IgD-negative memory B cell (primary cell): ENCODE results near the gene ZNF770. TPM values are rescaled to one million over a fixed set of nuclear protein-coding genes. Genes with fewer than 3 reads are reported as not detected.
"Not testable (repeated sequence)": the region's sequence is repeated elsewhere in the genome, so short reads cannot be mapped to it uniquely, and the experiment has no call there.

Experiments
- H3K27ac Mint-ChIP-seq, 3 donors: one replicate each; pipeline ENCODE4 v1.8.0; 2020 to 2022; ENCODE audit warnings: mild to moderate bottlenecking in 3 of 3, mixed read lengths in 3 of 3, moderate library complexity in 1 of 3
- H3K27me3 Mint-ChIP-seq: one replicate; pipeline ENCODE4 v1.8.0; 2021; ENCODE audit warnings: mixed read lengths
- H3K36me3 Mint-ChIP-seq: one replicate; pipeline ENCODE4 v1.8.0; 2020; ENCODE audit warnings: mild to moderate bottlenecking, mixed read lengths
- H3K4me1 Mint-ChIP-seq, 3 donors: one replicate each; pipeline ENCODE4 v1.8.0; 2020 to 2022; ENCODE audit warnings: mixed read lengths in 3 of 3, mild to moderate bottlenecking in 1 of 3
- H3K4me3 Mint-ChIP-seq, 4 donors: one replicate each; pipeline ENCODE4 v1.8.0; 2020 to 2022; ENCODE audit warnings: mild to moderate bottlenecking in 4 of 4, mixed read lengths in 4 of 4, moderate library complexity in 3 of 4
- H3K9me3 Mint-ChIP-seq, 3 donors: one replicate each; pipeline ENCODE4 v1.8.0; 2020 to 2021; ENCODE audit warnings: mixed read lengths in 3 of 3, mild to moderate bottlenecking in 1 of 3
- polyA plus RNA-seq: library from polyadenylated mRNA; unstranded; fragments of 300-500 nt; fragmentation: Illumina TruSeq; gene quantifications from one replicate; pipeline ENCODE4 v1.2.3, GENCODE V29; 2021

The ZNF770 gene
- polyA plus RNA-seq, 1 donor from 2014 or later, result 105 TPM

GRCh38 chr15:34993412-34993811 lies 5.3 kb upstream of the ZNF770 start:
- Mint-ChIP-seq H3K9me3 (no peaks in the 10 kb centered on the region), H3K27me3 (no peaks in the 10 kb centered on the region), H3K4me3 (no peak overlapping the region), H3K27ac (no peak overlapping the region), H3K4me1 (peaks cover 0 to 17% (median 9%) of the 10 kb centered on the region in 3 donors), H3K36me3 (peaks cover 2% of the 10 kb centered on the region)

DNA sequence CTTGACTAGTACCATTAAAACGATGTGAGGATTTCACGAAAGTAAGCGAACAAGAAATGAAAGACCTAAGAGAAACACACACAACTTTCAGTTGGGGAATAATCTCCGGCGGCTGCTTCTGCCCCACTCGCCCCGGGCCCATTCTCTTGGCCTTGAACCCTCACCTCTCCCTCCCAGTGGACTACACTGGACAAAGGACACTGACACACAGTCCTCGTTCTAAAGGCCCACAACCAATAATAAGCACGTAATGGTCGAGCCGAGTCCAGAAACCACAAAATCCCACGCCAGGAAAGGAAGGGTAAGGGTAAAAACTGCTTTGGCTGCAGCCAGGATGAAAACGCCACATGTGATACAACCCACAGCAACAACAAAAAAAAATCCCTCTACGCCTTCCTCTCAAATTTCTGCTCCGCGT lies 469 bp downstream of the ZNF770 start:
- Mint-ChIP-seq H3K4me1 (peaks cover 6 to 34% (median 27%) of the 10 kb centered on the region in 3 donors), H3K27ac (peak overlapping the region; percentile 98 to 100 (median 99)), H3K27me3 (no peaks in the 10 kb centered on the region), H3K9me3 (no peaks in the 10 kb centered on the region), H3K36me3 (peaks cover 2% of the 10 kb centered on the region), H3K4me3 (peak overlapping the region; percentile 97 to 99 (median 99))

DNA sequence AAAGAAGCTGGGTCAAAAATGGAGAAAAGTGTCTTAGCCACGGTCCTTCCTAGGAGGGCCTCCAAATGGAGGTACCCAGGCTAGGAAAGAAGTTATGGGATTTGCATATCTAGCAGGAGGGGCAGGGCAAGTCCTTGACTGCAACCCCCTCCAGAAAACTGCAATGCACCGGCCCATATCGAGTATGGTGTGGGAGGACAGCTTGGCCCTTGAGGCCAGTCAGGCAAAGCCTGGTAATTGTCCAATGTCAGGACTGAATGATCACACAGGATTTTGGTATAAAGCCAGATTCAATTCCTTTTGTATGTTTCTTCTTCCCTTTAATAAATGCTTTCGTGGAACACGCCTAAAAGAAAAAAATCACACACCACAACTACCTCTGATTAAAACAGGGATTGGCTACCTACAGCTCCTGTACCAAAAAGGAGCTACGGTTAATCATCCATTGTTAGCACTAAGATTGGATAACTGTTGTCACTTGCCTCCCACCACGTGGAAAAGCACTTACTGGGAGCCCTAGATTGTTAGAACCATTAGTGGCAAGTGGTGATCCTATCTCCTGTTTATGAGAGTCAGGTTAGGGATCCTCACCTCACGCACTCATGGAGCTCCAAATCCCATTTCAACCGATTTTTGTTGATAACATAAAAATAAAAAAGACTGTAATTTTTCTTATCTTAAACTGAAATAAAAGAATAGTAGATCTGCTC lies 1.2 kb downstream of the ZNF770 start:
- H3K27me3 Mint-ChIP-seq, result no peaks in the 10 kb centered on the region
- peaks cover 2% of the 10 kb centered on the region for H3K36me3 Mint-ChIP-seq
- H3K4me3 Mint-ChIP-seq, result peak overlapping the region; percentile 97 to 99 (median 99)
- peak overlapping the region; percentile 98 to 100 (median 99) for H3K27ac Mint-ChIP-seq
- H3K4me1 Mint-ChIP-seq, result peaks cover 6 to 37% (median 27%) of the 10 kb centered on the region in 3 donors
- H3K9me3 Mint-ChIP-seq, result no peaks in the 10 kb centered on the region

DNA sequence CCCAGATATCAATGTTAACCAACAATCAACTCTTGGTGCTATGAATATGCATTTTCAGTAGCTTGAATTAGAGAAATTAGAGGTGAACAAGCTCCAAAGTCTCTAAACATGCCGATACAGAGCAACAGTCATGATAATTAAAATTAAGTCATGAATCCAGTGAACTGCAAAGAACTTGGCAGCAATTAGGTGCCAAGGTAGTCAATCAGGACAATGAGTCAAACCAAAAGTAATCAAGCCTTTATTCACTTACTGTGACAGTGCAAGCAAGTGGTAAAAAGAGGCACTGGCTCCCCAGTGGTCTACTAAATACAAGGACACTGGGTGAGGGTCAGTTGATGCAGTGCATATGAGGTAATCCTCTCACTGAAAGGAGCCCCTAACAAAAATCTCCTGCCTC lies 1.8 kb downstream of the ZNF770 start:
- H3K4me3 Mint-ChIP-seq, result peak overlapping the region; percentile 97 to 99 (median 99)

DNA sequence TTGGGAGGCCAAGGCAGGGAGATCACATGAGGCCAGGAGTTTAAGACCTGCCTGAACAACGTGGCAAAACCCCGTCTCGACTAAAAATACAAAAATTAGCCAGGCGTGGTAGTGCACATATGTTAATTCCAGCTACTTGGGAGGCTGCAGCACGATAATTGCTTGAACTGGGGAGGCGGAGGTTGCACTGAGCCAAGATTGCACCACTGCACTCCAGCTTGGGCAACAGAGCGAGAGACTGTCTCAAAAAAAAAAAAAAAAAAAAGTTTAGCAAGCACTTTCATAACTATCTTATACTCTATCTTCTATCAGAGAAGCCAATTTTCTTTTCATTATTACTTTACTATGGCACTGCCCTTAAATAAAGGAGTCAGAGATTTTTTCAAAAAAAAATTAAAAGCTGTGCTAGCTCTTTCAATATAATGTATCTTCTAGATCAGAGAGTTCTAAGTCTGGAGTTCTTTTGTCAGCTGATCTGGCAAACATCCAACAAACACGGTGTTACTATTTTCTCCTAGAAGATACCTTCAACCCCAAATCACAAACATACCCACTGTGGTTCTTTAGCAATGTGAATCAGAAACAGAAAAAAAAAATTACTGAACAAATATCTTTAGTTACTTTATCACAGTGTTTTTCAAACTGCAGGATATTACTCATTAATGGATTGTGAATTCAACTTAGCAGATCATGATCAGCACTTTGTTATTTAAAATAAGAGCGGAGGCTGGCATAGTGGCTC lies 3.0 kb downstream of the ZNF770 start:
- Mint-ChIP-seq H3K4me1 (peaks cover 6 to 40% (median 26%) of the 10 kb centered on the region in 3 donors), H3K9me3 (no peaks in the 10 kb centered on the region), H3K4me3 (peak overlapping the region in 3 of 4 donors; percentile 7 to 97 (median 12)), H3K27me3 (no peaks in the 10 kb centered on the region), H3K27ac (peak overlapping the region in 2 of 3 donors; percentile 73 to 80), H3K36me3 (peaks cover 2% of the 10 kb centered on the region)

More for the DNA sequence above, 1.8 kb downstream of the ZNF770 start:
- Mint-ChIP-seq H3K9me3 (no peaks in the 10 kb centered on the region), H3K4me1 (peaks cover 6 to 40% (median 27%) of the 10 kb centered on the region in 3 donors), H3K27ac (peak overlapping the region; percentile 27 to 98 (median 73)), H3K27me3 (no peaks in the 10 kb centered on the region), H3K36me3 (peaks cover 3% of the 10 kb centered on the region)

DNA sequence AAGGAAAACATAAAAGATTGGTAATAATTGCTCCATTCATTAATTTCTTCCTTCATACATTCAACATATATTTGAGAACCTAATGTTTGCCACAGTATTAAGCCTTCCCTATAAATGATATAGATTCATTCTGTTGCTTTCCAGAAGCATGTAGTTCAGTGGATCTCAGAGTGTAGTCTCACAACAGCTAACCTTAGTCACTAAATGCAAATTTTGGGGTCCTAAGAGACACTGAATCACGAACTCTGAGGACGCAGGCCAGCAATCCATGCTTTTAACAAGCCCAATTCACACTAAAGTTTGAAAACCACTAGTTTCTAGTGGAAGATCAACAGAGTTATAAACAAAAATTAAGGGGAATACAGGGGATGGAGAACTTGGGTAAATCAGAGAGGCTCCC lies 11.3 kb downstream of the ZNF770 start:
- peaks cover 0 to 10% (median 0%) of the 10 kb centered on the region in 3 donors for H3K4me1 Mint-ChIP-seq
- peak overlapping the region in 1 of 3 donors; percentile 80 for H3K27ac Mint-ChIP-seq
- H3K36me3 Mint-ChIP-seq, result peaks cover 4% of the 10 kb centered on the region
- H3K27me3 Mint-ChIP-seq, result no peaks in the 10 kb centered on the region
- H3K4me3 Mint-ChIP-seq, result no peak overlapping the region
- no peaks in the 10 kb centered on the region for H3K9me3 Mint-ChIP-seq

DNA sequence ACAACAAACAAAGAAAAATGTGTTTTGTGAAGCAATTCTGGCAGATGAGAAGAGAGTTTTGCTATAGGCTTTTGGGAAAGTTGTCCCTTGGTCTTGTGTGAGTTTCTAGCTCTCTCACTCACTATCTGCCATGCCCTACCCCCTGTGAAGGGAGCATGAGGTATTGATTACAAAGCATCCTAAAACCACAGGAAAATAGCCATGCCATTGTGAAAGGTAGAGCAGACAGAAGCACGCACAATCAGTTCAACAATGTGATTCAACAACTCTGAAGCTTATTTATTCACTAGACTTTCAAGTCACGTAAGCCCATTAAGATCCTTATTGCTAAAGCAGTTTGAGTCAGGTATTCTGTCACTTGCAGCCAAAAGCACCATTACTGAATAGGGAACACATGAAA lies 12.0 kb downstream of the ZNF770 start:
- Mint-ChIP-seq H3K4me1 (peaks cover 0 to 8% (median 0%) of the 10 kb centered on the region in 3 donors), H3K4me3 (no peak overlapping the region), H3K36me3 (peaks cover 2% of the 10 kb centered on the region), H3K9me3 (no peaks in the 10 kb centered on the region), H3K27ac (peak overlapping the region in 1 of 3 donors; percentile 5), H3K27me3 (no peaks in the 10 kb centered on the region)

DNA sequence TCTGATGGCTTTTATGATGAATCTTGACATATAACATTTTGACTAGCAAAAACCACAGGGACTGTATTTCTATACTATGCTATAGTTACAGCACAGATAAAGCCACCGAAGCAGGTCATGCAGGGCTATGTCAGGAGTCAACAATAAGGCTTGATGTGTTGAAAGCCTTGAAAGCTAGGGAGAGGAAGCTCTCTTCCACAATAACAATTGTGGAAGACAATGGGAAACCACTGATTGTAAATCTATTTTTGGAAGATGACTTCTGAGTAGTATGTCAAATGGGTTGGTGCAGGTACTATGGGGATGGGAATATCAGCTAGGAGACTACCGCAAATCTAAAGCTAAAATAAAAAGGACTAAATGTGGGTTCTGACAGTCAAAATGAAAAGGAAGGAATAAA lies 14.6 kb downstream of the ZNF770 start:
- H3K4me3 Mint-ChIP-seq, result peak overlapping the region in 1 of 4 donors; percentile 48
- H3K27ac Mint-ChIP-seq, result peak overlapping the region in 1 of 3 donors; percentile 2
- no peaks in the 10 kb centered on the region for H3K9me3 Mint-ChIP-seq
- H3K36me3 Mint-ChIP-seq, result peaks cover 2% of the 10 kb centered on the region
- peaks cover 10 to 23% (median 15%) of the 10 kb centered on the region in 3 donors for H3K4me1 Mint-ChIP-seq
- H3K27me3 Mint-ChIP-seq, result no peaks in the 10 kb centered on the region

DNA sequence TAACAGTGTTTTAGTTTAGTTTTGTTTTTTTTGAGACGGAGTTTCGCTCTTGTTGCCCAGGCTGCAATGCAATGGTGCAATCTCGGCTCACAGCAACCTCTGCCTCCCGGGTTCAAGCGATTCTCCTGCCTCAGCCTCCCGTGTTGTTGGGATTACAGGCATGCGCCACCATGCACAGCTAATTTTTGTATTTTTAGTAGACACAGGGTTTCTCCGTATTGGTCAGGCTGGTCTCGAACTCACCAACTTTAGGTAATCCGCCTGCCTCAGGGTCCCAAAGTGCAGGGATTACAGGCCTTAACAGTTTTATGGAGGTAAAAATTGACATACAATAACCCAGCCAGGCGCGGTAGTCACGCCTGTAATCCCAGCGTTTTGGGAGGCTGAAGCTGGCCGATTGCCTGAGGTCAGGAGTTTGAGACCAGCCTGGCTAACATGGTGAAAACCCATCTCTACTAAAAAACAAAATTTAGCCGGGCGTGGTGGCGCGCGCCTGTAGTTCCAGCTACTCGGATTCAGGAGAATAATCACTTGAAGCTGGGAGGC lies 17.9 kb downstream of the ZNF770 start:
- Mint-ChIP-seq H3K4me3 (peak overlapping the region; percentile 97 to 100 (median 98)), H3K27ac (peak overlapping the region; percentile 85 to 97 (median 96)), H3K4me1 (peaks cover 27 to 36% (median 34%) of the 10 kb centered on the region in 3 donors)
- not testable (repeated sequence) for H3K36me3 Mint-ChIP-seq, H3K27me3 Mint-ChIP-seq, H3K9me3 Mint-ChIP-seq

DNA sequence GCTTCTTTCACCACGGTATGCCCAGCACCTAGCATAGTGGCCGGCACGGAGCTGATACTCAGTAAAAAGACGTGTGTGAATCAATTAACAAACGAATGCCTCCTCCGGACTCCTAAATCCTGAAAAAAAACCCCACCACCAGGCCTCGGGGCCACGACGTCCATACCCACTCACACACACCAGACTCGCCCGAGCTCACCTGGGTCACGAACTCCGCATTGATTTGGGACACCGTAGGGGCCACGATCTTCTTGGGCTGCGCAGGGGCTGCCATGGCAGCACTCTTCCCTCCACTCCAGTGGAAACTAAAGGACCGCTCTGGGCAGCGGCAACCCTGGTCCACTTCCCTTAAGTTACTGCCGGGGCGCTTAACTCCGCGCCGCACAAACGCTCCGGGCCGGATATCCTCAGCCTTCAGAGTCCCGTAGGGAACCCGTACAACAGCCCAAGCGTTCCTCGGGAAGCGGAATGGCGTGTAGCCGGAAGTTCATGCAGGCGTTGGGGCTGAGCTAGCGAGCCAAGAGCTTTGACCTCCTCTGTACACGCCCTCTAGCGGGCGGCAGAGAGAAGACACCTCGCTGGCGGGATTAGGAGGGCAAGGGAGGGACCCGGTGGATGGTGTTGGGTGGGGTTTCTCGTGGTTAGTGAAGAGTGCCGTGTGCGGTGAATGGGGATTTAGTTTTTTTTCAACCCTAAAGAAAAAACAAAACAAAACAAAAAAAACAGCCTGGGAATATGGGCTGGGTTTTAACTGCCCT lies 18.6 kb downstream of the ZNF770 start, which contains the start of gene AQR:
TSS of gene AQR (minus strand) at position 403 of the 758 bp plus-strand sequence. CDS start at position 274, 129 bp downstream.
- Mint-ChIP-seq H3K27me3 (no peaks in the 10 kb centered on the region), H3K4me3 (peak within 1 kb of the TSS; percentile 97 to 100 (median 98)), H3K27ac (peak within 1 kb of the TSS; percentile 85 to 97 (median 96)), H3K9me3 (no peaks in the 10 kb centered on the region), H3K36me3 (peaks cover 4% of the 10 kb centered on the region), H3K4me1 (peaks cover 29 to 36% (median 34%) of the 10 kb centered on the region in 3 donors)

DNA sequence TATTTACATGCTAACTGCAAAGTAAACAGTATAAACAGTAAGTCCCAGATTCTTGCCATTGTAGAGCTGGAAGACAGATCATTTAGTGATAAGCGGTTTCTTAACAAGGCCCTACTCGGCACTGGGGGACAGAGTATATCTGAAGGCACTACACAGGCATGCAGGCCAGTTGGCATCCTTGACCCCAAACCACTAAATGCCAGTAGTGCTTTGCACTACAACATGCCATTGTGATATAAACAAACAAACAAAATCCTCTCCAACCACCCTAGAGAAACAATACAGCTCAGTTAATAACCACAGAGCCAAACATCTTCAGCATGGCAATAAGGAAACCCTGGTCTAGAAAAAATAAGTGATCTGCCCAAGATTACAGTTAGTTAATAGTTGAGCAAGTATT lies 23.8 kb downstream of the ZNF770 start:
- Mint-ChIP-seq H3K27ac (no peak overlapping the region), H3K36me3 (peaks cover 4% of the 10 kb centered on the region), H3K9me3 (no peaks in the 10 kb centered on the region), H3K4me1 (peaks cover 27 to 29% (median 29%) of the 10 kb centered on the region in 3 donors), H3K4me3 (no peak overlapping the region), H3K27me3 (no peaks in the 10 kb centered on the region)

GRCh38 chr15:34953851-34954250 lies 34.2 kb downstream of the ZNF770 start:
- peak overlapping the region in 1 of 4 donors; percentile 60 for H3K4me3 Mint-ChIP-seq
- no peak overlapping the region for H3K27ac Mint-ChIP-seq
- no peaks in the 10 kb centered on the region for H3K27me3 Mint-ChIP-seq
- H3K4me1 Mint-ChIP-seq, result peaks cover 0 to 3% (median 2%) of the 10 kb centered on the region in 3 donors
- H3K36me3 Mint-ChIP-seq, result peaks cover 5% of the 10 kb centered on the region
- no peaks in the 10 kb centered on the region for H3K9me3 Mint-ChIP-seq

GRCh38 chr15:34952481-34952880 lies 35.6 kb downstream of the ZNF770 start:
- peaks cover 0 to 4% (median 0%) of the 10 kb centered on the region in 3 donors for H3K4me1 Mint-ChIP-seq
- no peaks in the 10 kb centered on the region for H3K27me3 Mint-ChIP-seq
- no peak overlapping the region for H3K27ac Mint-ChIP-seq
- no peaks in the 10 kb centered on the region for H3K9me3 Mint-ChIP-seq
- no peak overlapping the region for H3K4me3 Mint-ChIP-seq
- H3K36me3 Mint-ChIP-seq, result peaks cover 5% of the 10 kb centered on the region

- H3K27ac Mint-ChIP-seq, result no peak overlapping the region
- peaks cover 5% of the 10 kb centered on the region for H3K36me3 Mint-ChIP-seq
Measured at GRCh38 chr15:34951993-34952392, 36.1 kb downstream of the ZNF770 start.

More at GRCh38 chr15:34951993-34952392, 36.1 kb downstream of the ZNF770 start:
- Mint-ChIP-seq H3K4me1 (peaks cover 0 to 4% (median 0%) of the 10 kb centered on the region in 3 donors), H3K27me3 (no peaks in the 10 kb centered on the region), H3K4me3 (no peak overlapping the region), H3K9me3 (no peaks in the 10 kb centered on the region)
